Activated T-cell treated with anti-CD3 and anti-CD28 coated beads for 4 hours (primary cell): ENCODE measurements around the gene NLGN1.

ENCODE experiments used
- DNase-seq: peaks from one replicate; pipeline ENCODE4 v3.0.0-alpha.2; 2020

Gene NLGN1

GRCh38 chr3:173863551-173863950, 466.0 kb downstream of the NLGN1 start:
- no peak for DNase-seq

- no peak for DNase-seq
Observed at GRCh38 chr3:173865900-173866498, 468.5 kb downstream of the NLGN1 start.

- no peak for DNase-seq
Observed at GRCh38 chr3:173869766-173870165, 472.2 kb downstream of the NLGN1 start.

GRCh38 chr3:173870976-173871375, 473.4 kb downstream of the NLGN1 start:
- DNase-seq, result no peak

GRCh38 chr3:173875790-173876189, 478.2 kb downstream of the NLGN1 start:
- DNase-seq, result no peak

GRCh38 chr3:173876476-173876875, 478.9 kb downstream of the NLGN1 start:
- no peak for DNase-seq

GRCh38 chr3:173887888-173888287, 490.3 kb downstream of the NLGN1 start:
- no peak for DNase-seq

- DNase-seq, result no peak
Observed at GRCh38 chr3:173889596-173889995, 492.1 kb downstream of the NLGN1 start.

- DNase-seq, result no peak
Observed at GRCh38 chr3:173890091-173890490, 492.5 kb downstream of the NLGN1 start.

- no peak for DNase-seq
Observed at GRCh38 chr3:173891272-173892100, 493.9 kb downstream of the NLGN1 start.

- DNase-seq, result no peak
Observed at GRCh38 chr3:173892547-173892946, 495.0 kb downstream of the NLGN1 start.

- DNase-seq, result no peak
Observed at GRCh38 chr3:173893066-173893465, 495.5 kb downstream of the NLGN1 start.

- DNase-seq, result no peak
Observed at GRCh38 chr3:173893835-173894234, 496.3 kb downstream of the NLGN1 start.

- DNase-seq, result no peak
Observed at GRCh38 chr3:173897631-173898030, 500.1 kb downstream of the NLGN1 start.

- DNase-seq, result no peak
Observed at GRCh38 chr3:173901649-173902048, 504.1 kb downstream of the NLGN1 start.

- DNase-seq, result no peak
Observed at GRCh38 chr3:173902401-173902800, 504.9 kb downstream of the NLGN1 start.

GRCh38 chr3:173902871-173903270, 505.3 kb downstream of the NLGN1 start:
- no peak for DNase-seq

- DNase-seq, result no peak
Observed at GRCh38 chr3:173905381-173905780, 507.8 kb downstream of the NLGN1 start.

- DNase-seq, result no peak
Observed at GRCh38 chr3:173911446-173911845, 513.9 kb downstream of the NLGN1 start.

- no peak for DNase-seq
Observed at GRCh38 chr3:173912126-173912525, 514.6 kb downstream of the NLGN1 start.

- DNase-seq, result no peak
Observed at GRCh38 chr3:173913397-173913796, 515.9 kb downstream of the NLGN1 start.

- no peak for DNase-seq
Observed at GRCh38 chr3:173913974-173914421, 516.5 kb downstream of the NLGN1 start.

- DNase-seq, result no peak
Observed at GRCh38 chr3:173916799-173917198, 519.3 kb downstream of the NLGN1 start.

- no peak for DNase-seq
Observed at GRCh38 chr3:173920386-173920785, 522.8 kb downstream of the NLGN1 start.

GRCh38 chr3:173921732-173922131, 524.2 kb downstream of the NLGN1 start:
- no peak for DNase-seq
